NOMO-1 treated with DMSO at 0.1 percent for 48 hours (cell line): ENCODE results near the gene SESN2.
A peak's percentile ranks its signal among the peaks of the same experiment; 100 is the strongest.

Experiments used
- DNase-seq: peaks from one replicate; lab custom pipeline; 2025; ENCODE audit not compliant: unreplicated experiment; lab: John Stamatoyannopoulos, UW

Gene SESN2, protein sequence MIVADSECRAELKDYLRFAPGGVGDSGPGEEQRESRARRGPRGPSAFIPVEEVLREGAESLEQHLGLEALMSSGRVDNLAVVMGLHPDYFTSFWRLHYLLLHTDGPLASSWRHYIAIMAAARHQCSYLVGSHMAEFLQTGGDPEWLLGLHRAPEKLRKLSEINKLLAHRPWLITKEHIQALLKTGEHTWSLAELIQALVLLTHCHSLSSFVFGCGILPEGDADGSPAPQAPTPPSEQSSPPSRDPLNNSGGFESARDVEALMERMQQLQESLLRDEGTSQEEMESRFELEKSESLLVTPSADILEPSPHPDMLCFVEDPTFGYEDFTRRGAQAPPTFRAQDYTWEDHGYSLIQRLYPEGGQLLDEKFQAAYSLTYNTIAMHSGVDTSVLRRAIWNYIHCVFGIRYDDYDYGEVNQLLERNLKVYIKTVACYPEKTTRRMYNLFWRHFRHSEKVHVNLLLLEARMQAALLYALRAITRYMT

DNA sequence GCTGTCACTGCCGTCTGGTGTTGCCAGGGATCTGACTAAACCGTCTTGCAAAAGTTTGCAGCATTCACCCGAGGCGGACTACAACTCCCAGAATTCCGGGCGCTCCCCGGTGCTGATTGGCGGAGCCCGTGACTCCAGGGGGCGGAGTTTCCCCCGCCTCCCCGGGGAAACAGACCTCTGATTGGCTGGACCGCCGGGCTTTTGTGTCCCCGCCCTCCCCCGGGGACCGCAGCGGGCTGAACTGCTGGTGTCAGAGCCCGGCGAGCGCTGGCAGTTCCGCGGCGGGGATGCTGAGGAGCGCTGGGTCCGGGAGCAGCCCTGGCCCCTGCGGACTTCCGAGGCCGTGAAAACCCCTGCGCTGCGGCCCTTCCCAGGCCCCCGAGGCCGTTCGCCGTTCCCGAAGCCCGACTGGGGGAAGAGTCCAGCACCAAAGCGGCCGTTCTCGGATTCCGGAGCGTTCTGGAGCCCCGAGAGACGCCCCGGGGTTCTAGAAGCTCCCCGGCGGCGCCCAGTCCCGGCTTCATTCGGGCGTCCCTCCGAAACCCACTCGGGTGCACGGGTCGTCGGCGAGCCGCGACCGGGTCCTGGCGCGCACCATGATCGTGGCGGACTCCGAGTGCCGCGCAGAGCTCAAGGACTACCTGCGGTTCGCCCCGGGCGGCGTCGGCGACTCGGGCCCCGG, at the start of gene SESN2:
Gene SESN2, plus strand, starts transcription at position 267 of the 682 bp plus-strand sequence. Its CDS starts 330 bp downstream, at position 597.
- peak; percentile 98 for DNase-seq

- no peak for DNase-seq
These were observed 49.6 kb upstream of the SESN2 start for GRCh38 chr1:28209700-28210099.

- DNase-seq = no peak
These were observed 46.0 kb upstream of the SESN2 start for GRCh38 chr1:28213315-28213714.

GRCh38 chr1:28229089-28229488, 30.2 kb upstream of the SESN2 start:
- DNase-seq = no peak

- DNase-seq = no peak
These were observed 29.3 kb upstream of the SESN2 start for GRCh38 chr1:28229996-28230395.

DNA sequence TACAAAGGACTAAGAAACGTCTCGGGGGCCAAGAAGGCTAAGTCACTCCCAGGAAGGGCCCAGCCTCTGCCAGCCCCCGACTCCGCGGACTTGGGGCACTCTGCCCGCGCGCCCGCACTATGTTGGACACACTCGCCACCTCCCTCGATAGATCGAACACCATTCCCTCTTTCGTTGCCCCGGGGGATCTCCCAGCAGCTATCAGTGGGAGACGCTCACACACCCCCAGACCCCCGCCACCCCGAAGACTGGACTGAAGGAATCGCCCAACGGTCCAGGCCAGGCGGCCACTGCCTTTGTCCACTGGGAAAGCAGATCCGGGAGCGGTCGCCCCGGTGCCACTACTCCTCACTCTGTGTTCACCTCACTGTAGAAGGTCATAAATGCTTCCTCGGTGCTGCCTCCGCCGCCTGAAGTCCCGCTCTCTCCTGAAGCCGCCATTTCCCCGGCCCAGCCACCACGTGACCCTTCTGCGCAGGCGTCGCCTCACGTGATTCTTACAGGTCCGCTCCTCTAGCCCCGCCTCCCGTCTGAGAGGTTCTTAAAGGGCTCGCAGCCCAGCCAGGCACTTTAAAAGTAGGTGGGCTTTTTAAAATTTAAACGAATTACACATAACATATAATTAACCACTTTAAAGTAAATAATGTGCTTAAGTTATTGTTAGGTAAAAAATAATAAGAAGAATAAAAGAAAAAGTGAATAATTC, 26.6 kb upstream of the SESN2 start, which contains the start of gene DNAJC8:
Gene DNAJC8, minus strand, starts transcription at position 472 of the 706 bp plus-strand sequence. Its CDS starts 31 bp downstream, at position 441.
- peak; percentile 89 for DNase-seq

GRCh38 chr1:28233264-28233606, 26.1 kb upstream of the SESN2 start:
- no peak for DNase-seq

- peak; percentile 99 for DNase-seq
These were observed 23.3 kb upstream of the SESN2 start, which contains the start of gene ATP5IF1 for GRCh38 chr1:28235755-28236655. Gene ATP5IF1, plus strand, starts transcription at chr1:28236124. Its CDS starts 60 bp downstream, at chr1:28236184.

DNA sequence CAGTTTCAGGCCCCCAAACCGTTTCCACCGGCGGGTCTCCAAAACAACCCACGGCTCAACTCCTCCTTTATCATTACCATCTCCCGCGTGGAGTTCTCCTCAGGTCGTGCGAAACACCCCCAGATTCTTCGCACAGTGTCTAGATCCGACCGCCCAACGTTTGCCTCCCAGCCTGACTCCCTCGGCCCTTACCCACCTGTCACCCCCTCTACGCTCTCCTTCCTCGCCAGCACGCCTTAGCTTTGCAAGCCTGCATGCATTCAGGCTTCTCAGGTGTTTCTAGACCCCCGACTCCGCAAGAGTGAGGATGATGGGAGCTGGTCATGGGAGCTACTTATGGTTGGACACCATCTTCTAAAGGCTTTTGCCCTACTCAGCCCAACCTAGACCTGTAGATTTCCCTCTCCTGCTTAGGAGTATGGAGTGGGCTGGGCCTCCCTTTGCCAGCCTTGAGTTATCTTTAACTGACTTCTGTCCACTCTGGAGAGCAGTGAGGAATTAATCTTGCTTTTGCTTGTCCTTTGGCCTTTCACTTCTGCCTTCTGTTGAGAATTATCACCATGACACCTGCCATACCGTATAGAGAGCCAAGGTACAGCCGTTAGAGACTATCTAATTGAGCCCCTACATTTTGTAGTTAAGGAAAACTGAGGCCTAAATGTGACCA, 22.5 kb upstream of the SESN2 start:
- DNase-seq = no peak

- DNase-seq = no peak
These were observed 20.3 kb upstream of the SESN2 start for GRCh38 chr1:28239004-28239403.

DNA sequence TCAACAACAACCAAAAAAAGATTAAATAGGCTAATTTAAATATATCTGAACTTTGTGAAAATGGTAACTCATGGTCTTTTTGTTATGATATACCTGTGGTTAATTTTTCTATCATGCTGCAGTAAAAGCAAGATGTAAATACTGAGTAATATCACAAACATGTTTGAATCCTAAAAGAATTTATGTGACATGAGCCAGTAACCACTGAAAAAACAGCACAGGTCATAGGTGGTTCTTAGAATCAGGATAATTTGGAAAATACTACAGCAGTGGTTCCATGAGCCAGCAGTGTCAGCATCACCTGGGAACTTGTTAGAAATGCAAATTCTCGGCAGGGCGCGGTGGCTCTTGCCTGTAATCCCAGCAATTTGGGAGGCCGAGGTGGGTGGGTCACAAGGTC, 19.3 kb upstream of the SESN2 start:
- no peak for DNase-seq

DNA sequence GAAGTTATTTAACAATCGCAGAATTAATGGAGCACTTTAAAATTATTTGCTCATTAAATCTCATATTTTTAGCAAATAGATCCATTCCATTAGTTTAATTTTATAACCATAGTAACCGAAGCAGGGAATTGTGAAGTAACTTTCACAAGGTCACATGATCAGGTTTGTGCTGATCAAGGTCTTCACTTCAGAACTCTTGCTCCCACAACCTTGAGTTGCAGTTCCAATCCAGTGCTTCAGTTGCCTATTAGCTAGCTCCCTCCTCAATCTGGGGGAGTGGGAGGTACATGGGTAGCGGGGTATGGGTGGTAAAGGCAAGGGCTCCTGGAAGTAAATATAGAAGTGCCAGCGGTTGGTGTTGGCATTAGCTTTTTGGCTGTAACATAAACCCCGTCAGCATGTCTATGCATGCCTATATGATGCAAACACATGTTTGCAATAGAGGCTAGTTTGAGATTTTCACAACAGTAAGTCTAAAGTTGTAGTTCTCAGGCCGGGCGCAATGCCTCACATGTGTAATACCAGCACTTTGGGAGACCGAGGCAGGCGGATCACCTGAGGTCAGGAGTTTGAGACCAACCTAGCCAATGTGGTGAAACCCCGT, 17.6 kb upstream of the SESN2 start:
- no peak for DNase-seq

GRCh38 chr1:28243685-28244311, 15.5 kb upstream of the SESN2 start:
- no peak for DNase-seq

DNA sequence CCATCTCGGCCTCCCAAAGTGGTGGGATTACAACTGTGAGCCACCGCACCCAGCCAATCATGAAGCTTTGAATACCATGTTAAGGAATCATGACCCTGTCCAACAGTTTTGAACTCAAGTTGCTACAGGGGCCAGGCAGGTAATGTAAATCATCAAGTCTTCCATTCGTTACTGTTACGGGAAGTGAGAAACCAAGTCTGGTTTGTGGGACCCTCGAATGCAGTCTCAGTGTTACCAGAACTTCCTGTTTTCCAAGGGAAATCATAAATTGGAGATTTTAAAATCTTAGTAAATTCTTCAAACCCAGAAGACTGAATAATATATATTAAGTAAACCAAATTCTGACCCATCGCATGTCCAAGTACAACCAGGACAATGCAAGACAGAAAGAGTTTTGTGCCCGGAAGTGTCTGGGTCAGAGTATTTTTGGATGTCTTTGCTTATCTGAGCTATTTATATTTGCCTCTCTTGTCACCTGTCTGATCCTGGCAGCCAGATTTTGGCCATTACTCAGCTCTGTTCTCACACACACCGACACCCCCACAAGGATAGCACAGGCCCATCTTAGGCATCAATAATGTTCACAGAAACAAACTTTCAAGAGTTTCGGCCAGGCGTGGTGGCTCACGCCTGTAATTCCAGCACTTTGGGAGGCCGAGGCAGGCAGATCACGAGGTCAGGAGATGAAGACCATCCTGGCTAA, 14.6 kb upstream of the SESN2 start:
- peak; percentile 22 for DNase-seq

- peak; percentile 73 for DNase-seq
These were observed 12.9 kb upstream of the SESN2 start for GRCh38 chr1:28246427-28246832.

DNA sequence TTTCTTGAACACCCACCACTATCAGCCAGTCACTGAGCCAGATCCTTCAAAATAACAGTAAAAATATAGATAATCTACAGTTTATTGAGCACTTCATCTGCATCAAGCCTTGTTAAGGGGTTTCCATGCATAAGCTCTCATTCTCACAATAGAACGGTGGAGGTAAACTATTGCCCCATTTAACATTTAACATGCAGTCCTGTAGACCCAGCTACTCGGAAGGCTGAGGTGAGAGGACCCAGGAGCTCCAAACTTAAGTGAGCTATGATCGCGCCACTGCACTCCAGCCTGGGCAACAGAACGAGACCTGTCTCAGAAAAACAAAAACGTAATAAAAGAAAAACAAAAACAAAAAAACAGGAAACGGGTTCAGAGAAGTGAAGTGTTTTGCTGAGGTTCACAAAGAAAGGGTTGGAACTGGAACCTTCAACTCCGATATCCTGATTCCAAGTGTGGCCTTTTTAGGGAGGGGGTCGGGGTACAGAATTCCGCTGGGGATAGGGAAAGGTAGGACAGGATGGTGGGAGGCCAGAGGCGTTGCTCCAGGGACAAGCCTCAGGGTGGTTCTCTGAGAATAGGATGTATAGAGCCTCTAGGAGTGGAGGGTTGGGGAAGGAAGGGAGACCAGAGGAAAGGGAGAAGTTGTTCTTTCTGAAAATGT, 11.6 kb upstream of the SESN2 start:
- DNase-seq = no peak

DNA sequence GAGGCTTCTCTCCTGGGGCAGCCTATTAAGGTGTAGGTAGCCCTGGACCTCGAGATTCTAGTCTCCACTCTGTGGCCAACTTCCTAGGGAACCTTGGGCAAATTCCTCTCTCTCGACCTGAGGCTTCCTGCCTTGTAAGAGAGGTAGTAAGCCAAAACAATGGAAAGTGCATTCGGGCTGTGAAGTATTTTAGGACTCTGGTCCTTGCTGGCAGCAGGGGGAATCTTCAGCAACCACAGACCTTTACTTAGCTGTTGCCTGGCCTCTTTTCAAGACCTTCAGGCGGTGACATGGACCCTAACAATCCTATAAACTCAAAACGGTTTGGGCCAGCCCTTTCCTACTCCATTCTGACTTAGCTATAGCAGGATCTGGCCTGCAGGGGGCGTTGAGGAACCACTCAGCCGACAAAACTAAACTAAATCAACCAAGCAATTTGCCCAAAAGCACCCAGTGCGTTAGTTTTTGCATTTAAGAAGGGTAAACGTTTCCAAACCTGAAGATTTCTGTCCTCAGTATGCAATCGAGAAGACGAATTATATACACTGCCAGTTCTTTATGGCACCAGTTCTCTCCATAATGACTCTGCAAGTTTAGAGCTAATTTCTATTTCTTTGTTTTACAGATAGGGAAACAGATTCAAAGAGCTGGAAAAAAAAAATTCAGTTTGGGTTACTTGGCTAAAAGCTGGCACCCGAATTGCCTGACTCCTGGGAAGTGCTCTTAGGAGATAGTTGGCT, 10.9 kb upstream of the SESN2 start:
- DNase-seq = peak; percentile 72
